ENCODE results near the gene KCMF1. TPM values are rescaled to one million over a fixed set of nuclear protein-coding genes. Genes with fewer than 3 reads are reported as not detected.

The KCMF1 gene
- total RNA-seq, 2 donors from 2014 or later = 96.2 to 118 TPM

- intact Hi-C loops (cut with DNase I) = no loop called here
- no peaks in the 10 kb centered on the region for H3K9me3 ChIP-seq
- no peaks in the 10 kb centered on the region for H3K36me3 ChIP-seq
- H3K4me1 ChIP-seq = no peaks in the 10 kb centered on the region
- no peak overlapping the region for H3K4me3 ChIP-seq
- no peak for TF ChIP-seq CTCF (IDR thresholded peaks at IDR 0.05)
- no peaks in the 10 kb centered on the region for H3K27me3 ChIP-seq
- H3K27ac ChIP-seq = no peak overlapping the region
- DNase-seq = no peak
- no peak overlapping the region for H3K9ac ChIP-seq (ENCODE audit: low read depth in 2 of 2, low read length in 2 of 2)
Observed at GRCh38 chr2:85017411-85018048, 46.6 kb downstream of the KCMF1 start.

- no peak for DNase-seq
- H3K9ac ChIP-seq (ENCODE audit: low read depth in 2 of 2, low read length in 2 of 2) = no peak overlapping the region
- peak overlapping the region; percentile 85 for H3K27ac ChIP-seq
- intact Hi-C loops (cut with DNase I) = no loop called here
- no peaks in the 10 kb centered on the region for H3K9me3 ChIP-seq
- no peaks in the 10 kb centered on the region for H3K4me1 ChIP-seq
- TF ChIP-seq CTCF (IDR thresholded peaks at IDR 0.05) = no peak
- H3K27me3 ChIP-seq = no peaks in the 10 kb centered on the region
- H3K36me3 ChIP-seq = no peaks in the 10 kb centered on the region
- H3K4me3 ChIP-seq = no peak overlapping the region
Observed at GRCh38 chr2:85018049-85018447, 47.1 kb downstream of the KCMF1 start.

GRCh38 chr2:85019121-85019520 lies 48.2 kb downstream of the KCMF1 start:
- TF ChIP-seq CTCF (IDR thresholded peaks at IDR 0.05) = no peak
- H3K4me1 ChIP-seq = no peaks in the 10 kb centered on the region

GRCh38 chr2:85022232-85022631 lies 51.3 kb downstream of the KCMF1 start:
- H3K27ac ChIP-seq = no peak overlapping the region
- TF ChIP-seq CTCF (IDR thresholded peaks at IDR 0.05) = no peak
- no peak overlapping the region for H3K4me3 ChIP-seq
- no peaks in the 10 kb centered on the region for H3K27me3 ChIP-seq
- no peaks in the 10 kb centered on the region for H3K36me3 ChIP-seq
- no peaks in the 10 kb centered on the region for H3K9me3 ChIP-seq
- H3K4me1 ChIP-seq = no peaks in the 10 kb centered on the region
- no peak overlapping the region for H3K9ac ChIP-seq (ENCODE audit: low read depth in 2 of 2, low read length in 2 of 2)
- DNase-seq = no peak
- intact Hi-C loops (cut with DNase I) = no loop called here

More at GRCh38 chr2:85019121-85019520, 48.2 kb downstream of the KCMF1 start:
- Histone ChIP-seq H3K27me3 (no peaks in the 10 kb centered on the region), H3K4me3 (no peak overlapping the region), H3K9me3 (no peaks in the 10 kb centered on the region), H3K36me3 (no peaks in the 10 kb centered on the region), H3K9ac (ENCODE audit: low read depth in 2 of 2, low read length in 2 of 2) (peak overlapping the region in 1 of 2 donors; percentile 12), H3K27ac (peak overlapping the region; percentile 85)
- intact Hi-C loops (cut with DNase I) = no loop called here
- no peak for DNase-seq

- DNase-seq = no peak
- H3K27ac ChIP-seq = no peak overlapping the region
- no peak overlapping the region for H3K4me3 ChIP-seq
- no peaks in the 10 kb centered on the region for H3K4me1 ChIP-seq
- no peaks in the 10 kb centered on the region for H3K36me3 ChIP-seq
- no peaks in the 10 kb centered on the region for H3K27me3 ChIP-seq
- TF ChIP-seq CTCF (IDR thresholded peaks at IDR 0.05) = no peak
- no peaks in the 10 kb centered on the region for H3K9me3 ChIP-seq
- intact Hi-C loops (cut with DNase I) = no loop called here
- H3K9ac ChIP-seq (ENCODE audit: low read depth in 2 of 2, low read length in 2 of 2) = no peak overlapping the region
Observed at GRCh38 chr2:85024372-85025047, 53.5 kb downstream of the KCMF1 start.

Measured in colonic mucosa (tissue), 4 donors.